ENCODE measurements around the gene ACAA2.
"Not testable (repeated sequence)": the region's sequence is repeated elsewhere in the genome, so short reads cannot be mapped to it uniquely, and the experiment has no call there.

GRCh38 chr18:49783631-49784030 is 29.7 kb downstream of the ACAA2 start:
- TF ChIP-seq, protein P1, sequence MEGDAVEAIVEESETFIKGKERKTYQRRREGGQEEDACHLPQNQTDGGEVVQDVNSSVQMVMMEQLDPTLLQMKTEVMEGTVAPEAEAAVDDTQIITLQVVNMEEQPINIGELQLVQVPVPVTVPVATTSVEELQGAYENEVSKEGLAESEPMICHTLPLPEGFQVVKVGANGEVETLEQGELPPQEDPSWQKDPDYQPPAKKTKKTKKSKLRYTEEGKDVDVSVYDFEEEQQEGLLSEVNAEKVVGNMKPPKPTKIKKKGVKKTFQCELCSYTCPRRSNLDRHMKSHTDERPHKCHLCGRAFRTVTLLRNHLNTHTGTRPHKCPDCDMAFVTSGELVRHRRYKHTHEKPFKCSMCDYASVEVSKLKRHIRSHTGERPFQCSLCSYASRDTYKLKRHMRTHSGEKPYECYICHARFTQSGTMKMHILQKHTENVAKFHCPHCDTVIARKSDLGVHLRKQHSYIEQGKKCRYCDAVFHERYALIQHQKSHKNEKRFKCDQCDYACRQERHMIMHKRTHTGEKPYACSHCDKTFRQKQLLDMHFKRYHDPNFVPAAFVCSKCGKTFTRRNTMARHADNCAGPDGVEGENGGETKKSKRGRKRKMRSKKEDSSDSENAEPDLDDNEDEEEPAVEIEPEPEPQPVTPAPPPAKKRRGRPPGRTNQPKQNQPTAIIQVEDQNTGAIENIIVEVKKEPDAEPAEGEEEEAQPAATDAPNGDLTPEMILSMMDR (IDR thresholded peaks at IDR 0.05), result not testable (repeated sequence)
- TF ChIP-seq ZFX (IDR thresholded peaks at IDR 0.05; ENCODE audit: borderline replicate concordance), result not testable (repeated sequence)

Measured in 22Rv1 (cell line).